ENCODE data around the gene SELENOO. TPM values are rescaled to one million over a fixed set of nuclear protein-coding genes. Genes with fewer than 3 reads are reported as not detected.

Gene SELENOO
- total RNA-seq, 1 experiment from 2014 or later, result 29.6 TPM

DNA sequence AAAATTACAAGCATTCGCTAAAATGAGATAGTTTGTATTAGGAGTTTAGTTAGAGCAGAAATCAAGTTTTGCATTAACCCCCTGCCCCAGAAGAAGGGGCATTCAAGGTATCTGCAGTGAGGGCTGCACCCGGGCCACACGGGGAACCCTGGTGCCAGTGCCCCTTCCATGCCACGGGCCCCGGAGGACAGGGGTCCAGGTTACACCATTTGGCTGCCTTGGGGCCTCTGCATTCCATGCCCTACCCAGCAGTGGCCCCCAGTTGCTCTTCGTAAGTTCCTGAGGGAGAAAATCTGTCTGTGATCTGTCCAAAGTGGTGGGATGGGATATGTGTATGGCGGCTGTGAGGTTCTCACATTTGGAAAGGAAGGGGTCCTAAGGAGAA lies 47.1 kb upstream of the SELENOO start:
- intact Hi-C loops (cut with micrococcal nuclease), result no loop called here
- Histone ChIP-seq H3K79me2 (ENCODE audit: insufficient read depth, low read length) (no peaks in the 10 kb centered on the region), H3K36me3 (ENCODE audit: control insufficient read depth in 1 of 2, insufficient read depth in 2 of 2, low read length in 2 of 2) (no peaks in the 10 kb centered on the region), H2AFZ (ENCODE audit: low read depth, low read length, poor library complexity, severe bottlenecking) (no peak overlapping the region), H3K27me3 (ENCODE audit: insufficient read depth, low read length) (peaks cover 6% of the 10 kb centered on the region; the same call in 1 of the 2 replicates), H3K27ac (ENCODE audit: low read depth, low read length) (no peak overlapping the region), H3K9me2 (ENCODE audit: insufficient read depth) (no peaks in the 10 kb centered on the region), H3K9ac (ENCODE audit: low read length) (no peak overlapping the region), H3K4me3 (replicated peaks in 1 of 2; ENCODE audit: low read depth in 1 of 2, low read length in 2 of 2) (no peak overlapping the region), H3K9me3 (ENCODE audit: control insufficient read depth in 1 of 2, insufficient read depth in 1 of 2, low read depth in 1 of 2, low read length in 2 of 2) (no peaks in the 10 kb centered on the region), H4K20me1 (ENCODE audit: insufficient read depth) (no peaks in the 10 kb centered on the region), H3K4me2 (ENCODE audit: low read length) (no peak overlapping the region), H3K4me1 (ENCODE audit: control insufficient read depth in 1 of 2, insufficient read depth in 2 of 2, low read length in 2 of 2) (peaks cover 3 to 8% of the 10 kb centered on the region in 2 experiments; a peak in 2 of 4 replicates)
- TF ChIP-seq CEBPB (IDR thresholded peaks at IDR 0.05; ENCODE audit: low read depth) (no peak), SP1 (IDR thresholded peaks at IDR 0.05; ENCODE audit: low read depth) (no peak)
- TF ChIP-seq, protein P1, sequence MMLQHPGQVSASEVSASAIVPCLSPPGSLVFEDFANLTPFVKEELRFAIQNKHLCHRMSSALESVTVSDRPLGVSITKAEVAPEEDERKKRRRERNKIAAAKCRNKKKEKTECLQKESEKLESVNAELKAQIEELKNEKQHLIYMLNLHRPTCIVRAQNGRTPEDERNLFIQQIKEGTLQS (IDR thresholded peaks at IDR 0.05), result no peak
- no TSS peak for BruUV-seq (replicated peaks)
- CTCF ChIA-PET, result no interaction called here
- RAD21 ChIA-PET (ENCODE audit: low non-redundant PET in 1 of 2, low total read pairs in 2 of 2, uncharacterized antibody in 2 of 2, unreplicated experiment in 2 of 2), result no interaction called here
- DNase-seq (ENCODE audit: low read depth, low spot score), result no peak
- ATAC-seq, result no peak
- POLR2A ChIA-PET, result no interaction called here

DNA sequence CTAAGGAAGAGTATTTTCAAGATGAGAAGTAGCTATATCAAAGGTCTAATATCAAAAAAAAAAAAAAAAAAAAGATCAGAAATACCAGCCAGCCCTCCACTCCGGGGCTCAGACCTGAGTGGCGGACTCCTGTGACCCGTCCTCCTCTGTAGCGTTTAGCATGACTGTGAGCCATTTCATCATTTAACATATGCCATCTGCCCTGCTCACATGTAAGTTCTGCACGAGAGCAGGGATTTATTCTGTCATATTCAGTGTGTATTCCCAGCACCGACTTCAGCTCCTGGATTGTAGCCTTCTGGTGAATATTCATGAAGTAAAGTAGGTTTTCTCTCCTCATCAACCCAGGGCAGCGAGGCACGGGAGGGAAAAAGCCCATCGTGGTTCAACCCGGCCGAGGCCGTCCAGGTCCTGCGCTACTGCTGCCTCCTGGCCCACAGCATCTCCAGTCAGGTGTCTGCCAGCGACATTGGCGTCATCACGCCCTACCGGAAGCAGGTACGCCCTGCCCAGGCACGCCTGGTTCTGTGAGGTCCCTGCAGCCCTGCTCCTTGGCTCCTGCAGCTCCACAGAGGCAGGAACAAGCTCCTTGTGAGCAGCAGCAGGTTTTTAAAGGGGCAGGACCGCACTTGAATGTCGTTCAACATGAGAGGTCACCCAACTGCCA lies 43.0 kb upstream of the SELENOO start:
- TF ChIP-seq SIN3A (IDR thresholded peaks at IDR 0.05; ENCODE audit: low read depth), result no peak
- TF ChIP-seq, protein P2, sequence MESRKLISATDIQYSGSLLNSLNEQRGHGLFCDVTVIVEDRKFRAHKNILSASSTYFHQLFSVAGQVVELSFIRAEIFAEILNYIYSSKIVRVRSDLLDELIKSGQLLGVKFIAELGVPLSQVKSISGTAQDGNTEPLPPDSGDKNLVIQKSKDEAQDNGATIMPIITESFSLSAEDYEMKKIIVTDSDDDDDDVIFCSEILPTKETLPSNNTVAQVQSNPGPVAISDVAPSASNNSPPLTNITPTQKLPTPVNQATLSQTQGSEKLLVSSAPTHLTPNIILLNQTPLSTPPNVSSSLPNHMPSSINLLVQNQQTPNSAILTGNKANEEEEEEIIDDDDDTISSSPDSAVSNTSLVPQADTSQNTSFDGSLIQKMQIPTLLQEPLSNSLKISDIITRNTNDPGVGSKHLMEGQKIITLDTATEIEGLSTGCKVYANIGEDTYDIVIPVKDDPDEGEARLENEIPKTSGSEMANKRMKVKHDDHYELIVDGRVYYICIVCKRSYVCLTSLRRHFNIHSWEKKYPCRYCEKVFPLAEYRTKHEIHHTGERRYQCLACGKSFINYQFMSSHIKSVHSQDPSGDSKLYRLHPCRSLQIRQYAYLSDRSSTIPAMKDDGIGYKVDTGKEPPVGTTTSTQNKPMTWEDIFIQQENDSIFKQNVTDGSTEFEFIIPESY (IDR thresholded peaks at IDR 0.05; ENCODE audit: extremely low read depth, insufficient replicate concordance, low read length), result no peak
- H3K27ac ChIP-seq (ENCODE audit: low read depth, low read length), result no peak overlapping the region
- H3K4me3 ChIP-seq (replicated peaks in 1 of 2; ENCODE audit: low read depth in 1 of 2, low read length in 2 of 2), result no peak overlapping the region
- no peaks in the 10 kb centered on the region for H3K36me3 ChIP-seq (ENCODE audit: control insufficient read depth in 1 of 2, insufficient read depth in 2 of 2, low read length in 2 of 2)
- H3K79me2 ChIP-seq (ENCODE audit: insufficient read depth, low read length), result no peaks in the 10 kb centered on the region
- peak; percentile 59 for ATAC-seq
- RAD21 ChIA-PET (ENCODE audit: low non-redundant PET in 1 of 2, low total read pairs in 2 of 2, uncharacterized antibody in 2 of 2, unreplicated experiment in 2 of 2), result no interaction called here
- no peaks in the 10 kb centered on the region for H3K4me1 ChIP-seq (ENCODE audit: control insufficient read depth in 1 of 2, insufficient read depth in 2 of 2, low read length in 2 of 2)
- peaks cover 10% of the 10 kb centered on the region; the same call in 1 of the 2 replicates for H3K27me3 ChIP-seq (ENCODE audit: insufficient read depth, low read length)
- CTCF ChIA-PET, result interaction anchor here (0.9 kb wide), 1 partner anchor 16 kb away, joined by 3 read pairs; no protein-coding TSS in a partner anchor
- BruUV-seq (replicated peaks), result no TSS peak
- H3K9me2 ChIP-seq (ENCODE audit: insufficient read depth), result no peaks in the 10 kb centered on the region
- intact Hi-C loops (cut with micrococcal nuclease), result no loop called here
- no peak overlapping the region for H2AFZ ChIP-seq (ENCODE audit: low read depth, low read length, poor library complexity, severe bottlenecking)
- H3K9me3 ChIP-seq (ENCODE audit: control insufficient read depth in 1 of 2, insufficient read depth in 1 of 2, low read depth in 1 of 2, low read length in 2 of 2), result no peaks in the 10 kb centered on the region
- POLR2A ChIA-PET, result no interaction called here
- DNase-seq (ENCODE audit: low read depth, low spot score), result no peak
- no peak overlapping the region for H3K9ac ChIP-seq (ENCODE audit: low read length)
- no peak overlapping the region for H3K4me2 ChIP-seq (ENCODE audit: low read length)
- no peaks in the 10 kb centered on the region for H4K20me1 ChIP-seq (ENCODE audit: insufficient read depth)

Data from HCT116 (cell line).